Erythroblast (primary cell): ENCODE results near the gene AK5.

Experiments
- DNase-seq, 2 experiments: peaks; one replicate each; lab custom pipeline; 2025; lab: John Stamatoyannopoulos, UW
- GATA1 ChIP-seq: IDR thresholded peaks from 2 replicates; pipeline ENCODE4 v1.6.1; 2011; ENCODE audit warnings: low read depth, mild to moderate bottlenecking, control low read depth, low read length, moderate library complexity
- POLR2A ChIP-seq: IDR thresholded peaks from 2 replicates; pipeline ENCODE4 v1.6.1; 2011; ENCODE audit warnings: mild to moderate bottlenecking, low read length

AK5 gene

GRCh38 chr1:77538956-77539518, 257.2 kb downstream of the AK5 start:
- TF ChIP-seq POLR2A = no peak
- no peak for TF ChIP-seq GATA1
- no peak for DNase-seq

- TF ChIP-seq POLR2A (no peak), GATA1 (no peak)
- no peak for DNase-seq
Measured at GRCh38 chr1:77539519-77540142, 257.8 kb downstream of the AK5 start.

GRCh38 chr1:77540501-77541161, 258.8 kb downstream of the AK5 start:
- TF ChIP-seq POLR2A = no peak
- TF ChIP-seq GATA1 = no peak
- no peak for DNase-seq

GRCh38 chr1:77541162-77541545, 259.3 kb downstream of the AK5 start:
- no peak for DNase-seq
- TF ChIP-seq POLR2A (no peak), GATA1 (no peak)

- no peak for DNase-seq
- TF ChIP-seq POLR2A = no peak
- no peak for TF ChIP-seq GATA1
Measured at GRCh38 chr1:77542813-77543420, 261.1 kb downstream of the AK5 start.

GRCh38 chr1:77543822-77544448, 262.1 kb downstream of the AK5 start:
- no peak for DNase-seq
- no peak for TF ChIP-seq POLR2A
- no peak for TF ChIP-seq GATA1

GRCh38 chr1:77544845-77545244, 263.0 kb downstream of the AK5 start:
- DNase-seq = no peak
- TF ChIP-seq POLR2A (no peak), GATA1 (no peak)

- no peak for DNase-seq
Measured at GRCh38 chr1:77545970-77546369, 264.2 kb downstream of the AK5 start.

GRCh38 chr1:77546890-77547289, 265.1 kb downstream of the AK5 start:
- DNase-seq = no peak
- TF ChIP-seq GATA1 = no peak
- TF ChIP-seq POLR2A = no peak

More at GRCh38 chr1:77545970-77546369, 264.2 kb downstream of the AK5 start:
- TF ChIP-seq POLR2A (no peak), GATA1 (no peak)

GRCh38 chr1:77548285-77548684, 266.5 kb downstream of the AK5 start:
- TF ChIP-seq POLR2A (no peak), GATA1 (no peak)
- no peak for DNase-seq

GRCh38 chr1:77550135-77550534, 268.3 kb downstream of the AK5 start:
- DNase-seq = no peak
- no peak for TF ChIP-seq GATA1
- TF ChIP-seq POLR2A = no peak

- DNase-seq = no peak
- TF ChIP-seq GATA1 (no peak), POLR2A (no peak)
Measured at GRCh38 chr1:77552626-77553025, 270.8 kb downstream of the AK5 start.

- TF ChIP-seq GATA1 (no peak), POLR2A (no peak)
- DNase-seq = no peak
Measured at GRCh38 chr1:77553568-77554291, 271.9 kb downstream of the AK5 start.
